Measurements from ENCODE around the gene MAP3K5.

Gene MAP3K5

DNA sequence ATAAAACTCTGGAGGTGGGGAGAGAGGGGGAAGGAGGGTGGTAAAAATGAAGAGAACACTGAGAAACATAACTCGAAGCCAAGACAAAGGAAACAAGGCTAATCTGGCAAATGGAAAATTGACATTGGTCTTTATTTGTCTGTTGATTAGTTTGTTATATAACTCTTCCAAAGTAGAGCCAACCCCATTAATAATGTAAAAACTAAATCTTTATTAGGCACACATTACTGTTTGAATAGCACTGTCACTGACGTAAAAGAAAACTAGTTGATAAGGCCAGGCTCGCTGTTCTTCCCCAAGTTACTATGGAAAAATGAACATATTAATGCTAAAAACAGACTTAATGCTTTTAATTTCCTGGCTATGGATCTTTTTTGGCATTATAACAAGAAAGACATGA is 110.0 kb downstream of the MAP3K5 start:
- no peak for DNase-seq (ENCODE audit: low read depth)

DNA sequence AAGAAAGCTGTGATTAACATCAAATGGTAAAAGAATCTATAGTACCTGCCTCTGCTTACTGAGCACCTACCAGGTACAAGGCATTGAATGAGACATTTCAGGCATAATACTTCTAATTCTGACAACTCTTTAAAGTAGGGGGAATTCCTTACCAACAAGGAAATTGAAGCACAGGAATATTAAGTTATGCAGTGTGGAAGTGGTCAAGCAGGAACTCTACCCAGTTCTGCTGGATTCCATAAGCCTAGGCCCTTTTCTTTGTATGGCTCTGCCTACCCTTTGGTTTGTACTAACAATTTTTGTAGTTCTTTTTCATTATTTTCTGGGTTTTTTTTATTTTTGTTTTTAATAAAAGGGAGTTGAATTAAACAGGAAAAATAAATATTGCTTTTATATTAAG is 114.5 kb downstream of the MAP3K5 start:
- no peak for DNase-seq (ENCODE audit: low read depth)

DNA sequence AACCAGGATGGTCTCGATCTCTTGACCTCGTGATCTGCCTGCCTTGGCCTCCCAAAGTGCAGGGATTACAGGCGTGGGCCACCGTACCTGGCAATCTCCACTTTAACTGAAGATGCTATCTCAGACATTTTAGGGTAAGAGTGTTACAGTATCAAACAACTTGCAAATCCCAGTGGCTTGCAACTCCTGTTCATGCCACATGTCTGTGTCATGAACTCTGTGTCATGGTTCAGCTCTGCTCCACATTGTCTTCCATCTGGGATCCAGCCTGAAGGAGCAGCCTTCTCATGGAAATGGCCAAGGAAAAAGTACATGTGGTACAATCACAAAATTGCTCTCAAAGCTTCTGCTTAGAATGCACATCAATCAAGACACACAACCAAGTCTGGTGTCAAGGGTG is 114.9 kb downstream of the MAP3K5 start:
- no peak for DNase-seq (ENCODE audit: low read depth)

DNA sequence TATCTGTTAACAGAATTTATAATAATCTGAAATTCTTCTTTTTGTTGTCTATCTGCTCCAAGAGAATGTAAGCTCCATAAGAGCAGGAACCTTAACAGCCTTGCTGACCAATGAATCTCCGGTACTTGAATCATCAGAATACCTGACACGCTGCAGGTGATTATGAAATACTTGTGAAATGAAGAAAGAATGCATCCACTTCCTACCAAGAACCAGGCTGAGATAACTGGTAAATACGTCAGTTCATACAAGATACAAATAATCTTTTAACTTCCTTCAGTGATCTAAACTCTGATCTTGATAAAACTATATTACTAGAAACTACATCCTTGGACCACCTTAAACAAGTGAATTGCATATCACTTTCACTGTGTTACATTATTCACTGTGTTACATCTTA is 116.2 kb downstream of the MAP3K5 start:
- DNase-seq (ENCODE audit: low read depth): no peak

DNA sequence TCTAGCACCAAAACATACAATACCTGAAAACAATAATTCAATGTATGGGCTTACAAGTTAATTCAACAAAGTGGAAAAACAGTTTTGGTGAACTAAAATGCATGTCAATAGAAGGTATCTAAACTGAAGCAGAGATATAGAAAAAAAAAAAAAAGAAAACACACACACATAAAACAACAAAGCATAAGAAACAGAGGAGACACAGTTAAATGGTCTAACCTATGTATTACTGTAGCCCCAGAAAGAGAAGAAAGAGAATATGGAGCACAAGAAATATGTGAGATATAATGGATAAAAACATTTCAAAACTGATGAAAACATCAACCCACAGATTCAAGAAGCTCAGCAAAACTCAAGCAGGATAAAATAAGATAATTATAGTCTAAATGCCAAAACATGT is 118.7 kb downstream of the MAP3K5 start:
- DNase-seq (ENCODE audit: low read depth): no peak

DNA sequence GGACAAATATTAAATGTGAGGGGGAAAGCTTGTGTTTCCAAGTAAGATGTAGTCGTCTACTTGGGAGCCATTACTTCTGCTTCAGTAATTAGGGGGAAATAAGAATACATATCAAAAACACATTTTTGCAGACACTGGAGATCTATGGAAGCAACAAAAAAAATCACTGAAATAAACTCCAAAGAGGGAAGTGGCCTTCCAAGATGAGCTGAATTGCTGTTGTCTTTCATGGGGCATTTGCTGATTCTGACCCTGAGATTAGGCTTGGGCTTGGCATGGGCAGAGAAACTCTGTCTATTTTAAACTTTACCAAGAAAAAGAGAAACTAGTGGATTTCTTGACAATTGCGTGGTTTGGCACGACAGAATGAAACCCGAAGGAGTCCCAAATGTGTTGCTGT is 120.1 kb downstream of the MAP3K5 start:
- DNase-seq (ENCODE audit: low read depth): no peak

DNA sequence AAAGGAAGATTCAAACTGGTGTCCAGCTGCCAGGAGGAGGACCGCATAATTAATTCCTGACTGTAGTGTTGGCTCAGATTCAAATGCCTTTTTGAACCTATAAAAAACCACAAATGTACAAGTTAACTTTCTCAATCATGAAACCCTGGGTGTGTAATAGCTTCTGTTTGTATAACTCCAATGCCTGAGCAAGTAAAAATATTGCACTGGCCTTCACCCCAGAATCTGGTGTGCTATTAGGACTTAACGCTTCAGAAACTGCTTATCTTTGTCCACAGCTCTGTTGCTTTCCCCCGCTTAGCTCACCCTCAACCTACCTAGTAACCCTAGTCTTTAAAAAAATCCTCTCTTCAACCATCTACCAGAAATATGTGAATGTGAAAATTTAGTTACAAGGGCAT is 123.0 kb downstream of the MAP3K5 start:
- DNase-seq (ENCODE audit: low read depth): no peak

DNA sequence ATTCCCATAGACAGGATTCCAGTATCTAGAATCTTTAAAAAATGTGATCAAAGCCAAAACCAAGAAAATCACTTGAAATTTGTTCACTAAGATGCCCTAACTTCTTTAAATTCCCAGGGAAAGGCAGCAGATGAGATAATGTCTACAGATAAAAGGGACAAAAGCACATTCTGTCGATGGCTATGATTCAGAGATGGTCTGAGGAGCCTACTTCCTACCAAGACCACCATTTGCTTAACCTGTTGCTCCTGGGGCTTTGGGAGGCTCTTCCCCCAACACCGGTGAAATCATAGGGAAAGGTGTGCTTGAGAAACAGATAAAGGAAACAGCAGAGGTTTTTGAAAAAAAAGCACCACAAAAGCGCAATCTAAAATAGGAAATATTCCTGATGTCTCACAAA is 123.7 kb downstream of the MAP3K5 start:
- DNase-seq (ENCODE audit: low read depth): no peak

DNA sequence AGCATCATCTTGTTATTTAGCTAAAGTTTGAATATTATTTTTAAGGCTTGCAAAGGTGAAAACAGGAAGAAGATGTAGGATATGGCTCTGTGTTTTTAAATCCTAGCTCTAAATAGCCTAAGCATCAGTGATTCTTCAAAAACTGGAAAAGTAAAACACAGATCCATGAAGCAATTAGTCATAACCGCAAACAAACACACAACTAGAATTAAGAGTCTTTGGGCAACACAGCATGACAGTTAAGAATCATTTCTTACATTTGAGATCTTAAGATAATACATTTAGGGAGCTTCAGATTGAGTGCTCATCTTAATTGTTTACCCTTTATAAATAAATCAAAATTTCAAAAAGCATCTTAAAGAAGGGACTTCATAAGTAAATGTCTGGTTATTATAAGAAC is 126.2 kb downstream of the MAP3K5 start:
- no peak for DNase-seq (ENCODE audit: low read depth)

DNA sequence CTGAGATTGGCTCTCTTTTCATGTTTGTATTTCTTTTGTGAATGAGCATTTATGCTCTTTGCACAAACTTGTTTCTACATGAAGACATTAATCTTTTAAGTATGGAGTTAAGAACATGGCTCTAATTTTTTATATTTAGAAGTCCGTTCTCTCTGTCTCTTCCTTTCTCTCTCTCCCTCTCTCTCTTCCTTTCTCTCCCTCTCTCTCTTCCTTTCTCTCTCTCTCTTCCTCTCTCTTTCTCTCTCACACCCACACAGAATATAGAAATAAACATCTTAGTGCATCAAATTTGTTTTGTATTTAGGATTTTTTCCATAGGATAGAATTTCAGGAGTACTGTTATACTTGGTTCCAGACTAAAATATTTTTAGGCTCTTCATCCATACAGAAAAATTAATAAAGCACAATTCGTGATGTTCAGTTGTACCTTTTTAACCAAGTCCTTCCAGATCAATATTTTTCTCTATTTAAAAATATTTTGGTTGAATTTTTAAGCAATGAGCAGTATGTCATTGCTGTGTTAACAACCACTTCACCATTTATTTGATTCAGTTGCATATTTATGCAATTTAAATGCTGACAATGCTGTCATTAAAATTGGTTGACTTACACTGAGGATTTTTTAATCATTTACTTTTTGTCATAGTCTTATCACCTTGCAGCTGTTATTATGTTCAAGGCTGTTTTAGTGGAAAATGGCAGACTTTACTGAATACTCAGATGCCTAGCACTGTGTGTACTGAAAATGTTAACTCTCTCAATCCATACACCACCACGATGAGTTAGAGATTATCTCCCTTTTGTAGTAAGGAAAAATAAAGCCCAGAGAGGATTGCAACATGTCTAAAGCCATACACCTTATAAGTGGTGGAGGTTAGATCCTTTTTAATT is 129.7 kb downstream of the MAP3K5 start:
- DNase-seq (ENCODE audit: low read depth): no peak

DNA sequence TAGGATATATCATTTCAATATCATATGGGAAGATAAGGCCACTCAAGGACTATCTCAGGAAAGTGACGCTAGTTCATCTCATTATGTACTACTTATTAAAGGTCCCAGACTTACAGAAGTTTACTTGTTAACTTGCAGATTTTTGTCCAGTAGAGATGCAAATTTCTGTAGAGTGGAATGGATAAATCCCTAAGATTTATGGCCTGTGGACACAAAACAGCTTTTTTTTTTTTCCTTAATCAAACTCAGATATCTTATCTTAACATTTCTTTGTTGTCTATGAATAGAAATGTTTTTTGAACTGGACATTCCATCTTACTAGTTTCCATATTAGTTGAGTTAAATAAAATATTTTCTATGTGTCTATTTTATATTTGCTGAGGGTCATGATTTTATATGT is 131.6 kb downstream of the MAP3K5 start:
- DNase-seq (ENCODE audit: low read depth): no peak

DNA sequence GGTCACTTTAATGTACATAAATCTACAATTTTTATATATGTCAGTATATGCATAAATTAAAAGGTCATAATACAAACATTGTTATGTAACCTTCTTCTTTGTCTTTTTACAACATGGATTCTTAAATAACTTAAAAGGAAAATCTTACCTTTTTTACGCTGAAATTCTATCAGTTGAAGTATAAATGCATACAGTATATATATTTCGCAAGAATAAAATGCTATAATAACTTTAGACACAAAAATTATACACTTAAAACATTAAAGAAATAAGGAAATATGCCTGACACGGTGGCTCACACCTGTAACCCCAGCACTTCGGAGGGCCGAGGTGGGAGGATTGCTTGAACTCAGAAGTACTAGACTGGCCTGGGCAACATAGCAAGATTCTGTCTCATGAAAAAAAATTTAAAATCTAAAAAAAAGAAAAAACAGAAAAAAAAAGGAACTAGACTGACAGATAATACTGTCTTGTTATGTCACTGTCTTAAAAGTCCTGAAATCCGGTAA is 132.2 kb downstream of the MAP3K5 start:
- no peak for DNase-seq (ENCODE audit: low read depth)

DNA sequence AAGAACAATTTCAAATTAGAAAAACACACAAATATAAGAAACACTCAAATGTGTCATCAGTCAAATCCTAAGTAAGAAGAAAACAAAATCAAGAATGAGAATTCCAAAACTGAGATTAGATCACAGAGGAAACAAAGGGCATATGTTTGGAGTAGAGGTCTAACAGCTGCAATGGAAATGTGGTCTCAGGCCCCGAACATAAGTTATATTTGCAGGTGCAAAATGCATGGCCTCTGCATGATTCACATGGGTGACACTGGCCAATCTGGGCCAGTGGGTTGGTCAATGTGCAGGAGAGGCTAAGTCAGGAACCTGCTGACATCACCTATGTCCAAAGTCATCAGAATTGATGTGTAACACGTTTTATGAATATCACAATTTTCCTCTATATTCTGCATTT is 133.6 kb downstream of the MAP3K5 start:
- DNase-seq (ENCODE audit: low read depth): no peak

DNA sequence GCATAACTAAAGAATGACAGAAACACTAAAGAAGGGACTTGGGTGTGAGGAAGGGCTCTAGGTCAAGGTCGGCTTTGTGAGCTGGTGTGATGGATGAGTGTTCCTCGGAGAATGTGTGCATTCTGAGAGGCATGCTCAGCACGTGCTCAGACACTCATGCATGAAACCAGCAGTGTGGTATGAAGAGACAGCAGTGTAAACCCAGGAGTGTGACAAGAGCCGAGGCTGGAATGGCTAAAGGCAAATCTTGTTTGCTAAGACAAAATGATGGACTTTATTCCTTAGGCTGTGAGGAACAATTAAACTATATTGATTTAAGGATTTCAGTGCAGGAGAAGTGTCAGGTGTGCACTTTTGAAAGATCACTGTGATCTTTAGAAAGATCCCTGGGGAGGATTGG is 134.6 kb downstream of the MAP3K5 start:
- no peak for DNase-seq (ENCODE audit: low read depth)

DNA sequence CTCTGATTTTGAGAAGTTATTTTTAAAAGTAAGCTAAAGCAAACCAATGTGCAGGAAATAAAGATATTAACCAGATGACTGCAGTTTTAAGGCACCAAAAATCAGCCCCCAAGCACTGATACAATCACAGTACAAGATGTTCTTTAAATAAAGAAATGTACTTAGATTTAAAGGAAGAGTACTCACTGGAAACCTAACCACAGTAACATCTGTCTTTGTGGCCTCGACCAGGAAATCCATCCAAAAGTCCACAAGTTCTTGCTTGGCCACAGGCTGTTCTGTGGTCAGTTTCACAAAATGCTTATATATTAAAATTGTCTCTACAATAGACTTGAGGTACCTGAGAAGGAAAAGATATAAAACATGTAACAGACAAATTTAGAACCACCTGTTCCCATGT is 136.2 kb downstream of the MAP3K5 start:
- no peak for DNase-seq (ENCODE audit: low read depth)

DNA sequence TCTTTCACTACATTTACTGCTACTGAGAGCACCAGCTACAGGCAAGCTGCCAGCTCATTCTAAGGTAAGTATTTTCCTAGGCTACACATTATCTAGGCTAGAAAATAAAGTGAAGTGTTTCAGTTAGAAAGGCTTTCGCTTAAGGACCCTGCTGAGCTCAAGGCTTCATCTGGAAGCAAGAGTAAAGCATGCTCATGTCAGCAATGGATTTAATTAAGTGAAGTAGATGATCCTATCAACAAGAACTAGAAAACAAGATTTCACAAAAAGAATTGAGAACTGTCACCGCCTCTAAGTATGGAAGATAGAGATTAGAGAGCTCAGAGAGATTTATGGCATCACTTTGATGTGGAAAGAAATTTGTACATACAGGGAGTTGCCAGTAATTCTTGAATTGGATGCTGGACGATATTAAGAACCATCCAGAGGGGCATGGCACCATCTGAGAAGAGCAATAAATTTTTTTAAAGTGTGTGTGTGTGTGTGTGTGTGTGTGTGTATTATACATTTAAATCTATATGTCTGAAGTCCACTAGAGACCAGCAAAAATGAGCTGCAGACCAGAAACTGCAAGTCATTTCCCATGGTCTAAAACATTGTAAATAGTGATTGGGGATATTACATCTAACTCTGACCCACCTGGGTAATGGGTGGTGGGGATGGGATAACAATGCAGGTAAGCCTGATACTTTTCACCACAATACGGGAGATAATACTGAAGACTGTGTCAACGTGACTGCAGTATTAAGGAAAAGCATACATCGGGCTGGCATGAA is 136.8 kb downstream of the MAP3K5 start:
- DNase-seq (ENCODE audit: low read depth): no peak

DNA sequence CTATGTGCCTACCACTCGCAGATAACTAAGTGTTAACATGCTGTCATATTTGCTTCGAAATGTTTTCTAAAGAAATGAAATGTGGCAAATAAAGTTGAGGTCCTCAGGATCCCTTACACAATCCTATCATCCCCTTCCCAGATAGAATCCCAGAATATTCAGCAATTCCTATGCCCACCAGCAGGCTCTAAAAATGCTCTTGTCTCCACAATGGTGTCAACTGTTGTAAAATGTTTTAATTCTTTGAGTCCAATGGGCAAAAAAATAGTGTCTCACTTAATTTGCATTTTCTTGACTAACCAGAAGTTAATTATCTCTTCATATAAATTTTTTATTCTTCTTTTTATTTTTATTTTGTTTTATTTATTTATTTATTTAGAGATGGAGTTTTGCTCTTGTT is 138.2 kb downstream of the MAP3K5 start:
- DNase-seq (ENCODE audit: low read depth): no peak

DNA sequence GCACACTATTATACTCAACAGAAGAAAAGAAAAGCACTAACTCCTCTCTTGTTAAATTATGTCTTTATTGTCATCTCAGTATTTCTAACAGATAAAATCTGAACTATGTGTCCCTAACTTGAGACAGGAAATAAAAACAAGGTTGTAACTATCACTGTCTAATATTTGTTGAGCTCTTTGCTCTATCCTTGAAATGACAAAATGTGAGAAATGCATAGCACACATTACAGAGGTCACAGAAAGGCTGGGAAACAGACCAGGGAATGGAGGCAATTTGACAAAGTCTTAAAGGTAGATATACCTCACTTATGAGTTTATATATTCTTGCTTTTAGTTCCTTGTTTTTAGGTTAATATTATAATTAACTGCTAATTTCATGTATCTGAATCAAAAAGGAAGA is 139.6 kb downstream of the MAP3K5 start:
- no peak for DNase-seq (ENCODE audit: low read depth)

DNA sequence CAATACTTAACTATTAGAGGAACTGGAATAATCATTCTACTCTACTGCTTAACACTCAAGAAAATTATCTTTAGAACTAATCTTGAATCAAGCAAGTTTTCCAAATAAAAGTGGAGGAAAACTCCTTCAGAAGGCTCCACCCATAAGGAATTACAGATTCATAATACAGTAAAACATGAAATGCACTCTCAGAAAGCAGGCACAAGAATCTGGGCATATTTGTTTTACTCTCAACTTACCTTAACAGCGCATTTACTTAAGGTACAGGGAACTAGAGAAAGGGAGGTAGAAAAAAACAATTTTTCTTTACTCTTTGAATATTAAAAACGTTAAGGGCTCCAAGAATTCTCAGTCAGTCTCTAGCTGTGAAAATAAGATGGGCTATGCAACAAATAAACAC is 140.3 kb downstream of the MAP3K5 start:
- DNase-seq (ENCODE audit: low read depth): no peak

DNA sequence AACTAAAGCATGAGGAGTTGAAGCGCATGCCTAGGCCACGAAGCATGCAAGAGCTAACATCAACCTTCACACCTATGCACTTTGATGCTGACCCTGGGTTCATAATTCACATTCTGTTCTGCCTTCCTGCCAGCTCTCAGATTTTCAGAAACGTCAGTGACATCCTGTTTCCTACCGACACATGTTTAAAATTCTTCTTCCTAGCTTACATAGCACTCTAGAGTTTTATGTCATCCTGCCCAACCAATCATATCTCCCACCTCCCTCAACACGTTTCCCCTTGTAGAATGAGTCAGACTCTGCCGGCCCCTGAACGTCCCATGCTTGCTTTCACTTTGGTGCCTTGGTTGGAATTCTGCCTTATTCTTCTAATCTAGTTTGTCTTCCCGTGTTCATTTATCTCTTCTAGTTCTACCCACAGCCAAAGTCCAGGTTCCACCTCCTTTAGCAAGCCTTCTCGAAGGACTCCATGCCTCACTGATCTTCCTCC is 144.9 kb downstream of the MAP3K5 start:
- DNase-seq (ENCODE audit: low read depth): peak; percentile 6

DNA sequence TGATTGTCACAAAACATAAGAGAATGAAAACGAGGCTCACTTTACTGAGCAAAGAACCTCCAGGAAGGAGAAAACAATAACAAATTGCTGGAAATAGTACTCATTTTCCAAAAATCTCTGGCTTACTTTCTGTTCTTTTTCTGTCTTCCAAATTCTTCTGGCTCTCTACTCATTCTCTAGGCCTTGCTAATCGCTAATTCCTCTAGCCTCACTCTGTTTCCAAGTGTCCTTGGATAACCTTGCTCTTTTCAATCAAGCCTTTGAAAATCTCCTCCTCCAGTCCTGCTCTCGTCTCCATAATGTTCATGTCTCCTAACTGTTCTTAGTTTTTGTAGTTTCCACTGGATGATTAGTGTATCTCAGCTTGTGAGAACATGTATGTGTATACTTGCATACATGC is 145.9 kb downstream of the MAP3K5 start:
- no peak for DNase-seq (ENCODE audit: low read depth)

DNA sequence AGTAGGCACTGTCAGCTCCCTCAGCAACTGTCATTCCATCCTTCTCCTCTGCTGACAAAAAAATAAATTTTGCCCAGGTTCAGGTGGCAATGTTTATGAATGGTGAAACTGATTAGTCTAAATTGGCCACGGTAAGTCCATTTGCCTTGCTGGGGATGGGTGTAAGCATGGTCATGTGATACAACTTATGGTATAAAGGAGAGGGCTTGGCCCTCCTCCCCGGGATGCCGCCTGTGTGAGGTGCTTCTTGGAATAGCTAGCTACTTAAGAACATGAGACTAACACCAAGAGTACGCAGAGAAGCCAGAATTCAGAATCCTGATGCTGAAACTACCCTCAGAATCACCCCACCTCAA is 147.7 kb downstream of the MAP3K5 start:
- no peak for DNase-seq (ENCODE audit: low read depth)
